Activated effector memory CD4-positive, alpha-beta T cell treated with anti-CD3 and anti-CD28 coated beads, Interleukin-2, amount 50 U/mL, for 16 hours (primary cell): ENCODE measurements around the gene PRDM11.

ENCODE experiments used
- DNase-seq: peaks from one replicate; pipeline ENCODE4 v3.0.0-alpha.2; 2020

The PRDM11 gene

GRCh38 chr11:45178890-45179671 is 32.6 kb downstream of the PRDM11 start:
- no peak for DNase-seq

- no peak for DNase-seq
These were observed 33.3 kb downstream of the PRDM11 start for GRCh38 chr11:45179686-45180178.

- no peak for DNase-seq
These were observed 33.9 kb downstream of the PRDM11 start for GRCh38 chr11:45180179-45180847.

GRCh38 chr11:45180848-45181192 is 34.4 kb downstream of the PRDM11 start:
- DNase-seq: peak; percentile 76

- no peak for DNase-seq
These were observed 34.9 kb downstream of the PRDM11 start for GRCh38 chr11:45181193-45181888.

- no peak for DNase-seq
These were observed 35.6 kb downstream of the PRDM11 start for GRCh38 chr11:45181889-45182550.

- no peak for DNase-seq
These were observed 36.5 kb downstream of the PRDM11 start for GRCh38 chr11:45182902-45183301.

GRCh38 chr11:45184640-45185039 is 38.2 kb downstream of the PRDM11 start:
- DNase-seq: no peak

- no peak for DNase-seq
These were observed 38.8 kb downstream of the PRDM11 start for GRCh38 chr11:45185228-45185729.

- DNase-seq: no peak
These were observed 40.9 kb downstream of the PRDM11 start for GRCh38 chr11:45187375-45187774.

GRCh38 chr11:45188127-45188526 is 41.7 kb downstream of the PRDM11 start:
- DNase-seq: no peak

GRCh38 chr11:45189230-45189629 is 42.8 kb downstream of the PRDM11 start:
- no peak for DNase-seq

- no peak for DNase-seq
These were observed 47.3 kb downstream of the PRDM11 start for GRCh38 chr11:45193695-45194094.

GRCh38 chr11:45204761-45205160 is 58.3 kb downstream of the PRDM11 start:
- no peak for DNase-seq

- DNase-seq: no peak
These were observed 59.5 kb downstream of the PRDM11 start for GRCh38 chr11:45205978-45206377.

GRCh38 chr11:45208135-45208534 is 61.7 kb downstream of the PRDM11 start:
- DNase-seq: no peak

GRCh38 chr11:45209000-45209879 is 62.8 kb downstream of the PRDM11 start:
- DNase-seq: no peak

- no peak for DNase-seq
These were observed 63.7 kb downstream of the PRDM11 start for GRCh38 chr11:45209891-45210699.

GRCh38 chr11:45210846-45211245 is 64.4 kb downstream of the PRDM11 start:
- DNase-seq: peak; percentile 41

GRCh38 chr11:45211732-45212131 is 65.3 kb downstream of the PRDM11 start:
- peak; percentile 4 for DNase-seq
